HEK293 (cell line): ENCODE measurements around the gene STK32A.

ENCODE experiments used
- CTCF ChIP-seq: fragments of 450-650 bp; formaldehyde crosslinking; IDR thresholded peaks from 2 replicates; pipeline ENCODE4 v1.5.1; 2016; ENCODE audit warnings: missing biosample characterization, missing genetic modification characterization
- TCF7L2 ChIP-seq: IDR thresholded peaks from 2 replicates; pipeline ENCODE4 v1.6.1; 2011; ENCODE audit warnings: low read depth, mild to moderate bottlenecking, inconsistent platforms, low read length, moderate library complexity, borderline replicate concordance
- ZBTB11 ChIP-seq: fragments of 450-650 bp; formaldehyde crosslinking; conservative IDR thresholded peaks from 2 replicates; pipeline ENCODE4 v1.5.1; 2016; ENCODE audit warnings: low read depth, missing biosample characterization, missing genetic modification characterization
- ZNF138 ChIP-seq: fragments of 450-650 bp; formaldehyde crosslinking; IDR thresholded peaks from 2 replicates; pipeline ENCODE4 v1.5.1; 2016; ENCODE audit warnings: missing biosample characterization, missing genetic modification characterization, borderline replicate concordance
- ZSCAN18 ChIP-seq: fragments of 450-650 bp; formaldehyde crosslinking; IDR thresholded peaks from 2 replicates; pipeline ENCODE4 v1.5.1; 2016; ENCODE audit warnings: missing biosample characterization, missing genetic modification characterization

GRCh38 chr5:147321569-147321968, 86.7 kb downstream of the STK32A start:
- TF ChIP-seq ZSCAN18 (no peak), CTCF (tag by site-specific recombination) (no peak), TCF7L2 (no peak), ZNF138 (no peak), ZBTB11 (tag by site-specific recombination) (no peak)
